ENCODE results near the gene HOXD4.

GRCh38 chr2:176135035-176135440 is 16.3 kb upstream of the HOXD4 start:
- TF ChIP-seq EZH2 (IDR thresholded peaks at IDR 0.05; ENCODE audit: insufficient read depth, poor library complexity, severe bottlenecking) (no peak), EZH2phosphoT487 (IDR thresholded peaks at IDR 0.05; ENCODE audit: insufficient read depth, low read depth) (no peak)
